AG09319 (cell line): ENCODE data around the gene WFDC10A.
"Not testable (repeated sequence)": the region's sequence is repeated elsewhere in the genome, so short reads cannot be mapped to it uniquely, and the experiment has no call there.

Experiments
- DNase-seq: peaks from one replicate; pipeline ENCODE4 v3.0.0-alpha.2; 2010; ENCODE audit warnings: low read depth; ENCODE audit errors: extremely low read depth
- CTCF ChIP-seq: IDR thresholded peaks from 2 replicates; pipeline ENCODE4 v1.5.1; 2011; ENCODE audit warnings: low read depth, mild to moderate bottlenecking, inconsistent platforms, low read length, moderate library complexity

WFDC10A gene

GRCh38 chr20:45626540-45626939 is 3.0 kb upstream of the WFDC10A start:
- no peak for TF ChIP-seq CTCF
- no peak for DNase-seq

GRCh38 chr20:45630371-45630770 is 832 bp downstream of the WFDC10A start:
- no peak for DNase-seq
- no peak for TF ChIP-seq CTCF

- DNase-seq = no peak
- TF ChIP-seq CTCF = no peak
Measured at GRCh38 chr20:45631184-45631583, 1.6 kb downstream of the WFDC10A start, which contains the start of gene WFDC9. Gene WFDC9, minus strand, starts transcription at chr20:45631284. Its CDS starts 21,103 bp downstream, at chr20:45610181.

DNA sequence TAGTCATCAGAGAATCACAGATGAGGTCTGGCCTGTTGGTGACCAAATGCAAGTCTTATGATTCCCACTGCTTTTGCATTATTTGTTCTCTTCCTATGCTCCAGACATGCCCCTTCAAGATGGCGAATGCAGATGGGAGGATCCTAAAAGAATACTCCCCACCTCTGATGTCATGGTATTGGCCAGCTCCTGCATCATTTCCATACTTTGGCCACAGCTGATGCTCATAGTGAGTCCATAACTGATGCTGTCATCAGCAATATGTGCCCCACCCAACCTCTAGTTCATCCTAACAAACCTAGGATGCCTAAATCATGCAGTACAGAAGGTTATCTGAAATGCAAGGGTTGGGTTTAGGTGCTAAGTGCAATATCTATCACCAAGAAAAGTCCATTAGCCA is 7.0 kb downstream of the WFDC10A start:
- DNase-seq = no peak
- TF ChIP-seq CTCF = no peak

DNA sequence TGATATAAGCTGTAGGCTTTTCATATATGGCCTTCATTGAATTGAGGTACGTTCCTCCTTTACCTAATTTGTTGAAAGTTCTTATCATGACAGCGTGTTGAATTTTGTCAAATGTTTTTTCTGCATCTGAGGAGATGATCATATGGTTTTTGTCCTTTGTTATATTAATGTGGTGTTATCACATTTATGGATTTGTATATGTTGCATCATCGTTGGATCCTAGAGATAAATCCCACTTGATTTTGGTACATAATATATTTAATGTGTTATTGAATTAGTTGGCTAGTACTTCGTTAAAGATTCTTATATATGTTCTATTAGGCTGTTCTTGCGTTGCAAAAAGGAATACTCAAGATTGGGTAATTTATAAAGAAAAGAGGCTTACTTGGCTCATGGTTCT is 10.1 kb downstream of the WFDC10A start:
- no peak for TF ChIP-seq CTCF
- no peak for DNase-seq

DNA sequence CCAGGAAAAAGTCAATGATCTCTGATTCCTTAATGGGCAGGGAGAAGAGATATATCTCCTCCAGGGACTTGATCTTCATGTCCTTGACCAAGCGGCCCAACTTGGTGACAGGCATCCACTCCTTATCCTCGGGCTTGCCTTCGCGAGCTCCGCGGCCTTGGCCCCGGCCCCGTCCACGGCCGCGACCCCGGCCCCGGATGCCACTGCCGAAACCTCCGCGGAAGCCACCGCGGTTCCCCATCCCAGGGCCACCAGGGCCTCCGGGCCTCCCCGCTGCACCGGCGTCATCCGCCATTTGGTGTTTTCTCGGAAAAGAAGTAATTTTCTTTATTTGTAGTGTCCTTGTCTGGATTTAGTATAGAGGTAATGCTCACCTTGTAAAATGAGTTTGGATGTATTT is 11.5 kb downstream of the WFDC10A start:
- not testable (repeated sequence) for DNase-seq

DNA sequence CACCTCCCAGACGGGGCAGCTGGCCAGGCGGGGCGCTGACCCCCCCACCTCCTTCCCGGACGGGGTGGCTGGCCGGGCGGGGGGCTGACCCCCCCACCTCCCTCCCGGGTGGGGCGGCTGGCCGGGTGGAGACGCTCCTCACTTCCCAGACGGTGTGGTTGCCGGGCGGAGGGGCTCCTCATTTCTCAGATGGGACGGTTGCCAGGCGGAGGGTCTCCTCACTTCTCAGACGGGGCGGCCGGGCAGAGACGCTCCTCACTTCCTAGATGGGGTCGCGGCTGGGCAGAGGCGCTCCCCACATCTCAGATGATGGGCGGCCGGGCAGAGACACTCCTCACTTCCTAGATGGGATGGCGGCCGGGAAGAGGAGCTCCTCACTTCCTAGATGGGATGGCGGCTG is 16.3 kb downstream of the WFDC10A start:
- not testable (repeated sequence) for DNase-seq

DNA sequence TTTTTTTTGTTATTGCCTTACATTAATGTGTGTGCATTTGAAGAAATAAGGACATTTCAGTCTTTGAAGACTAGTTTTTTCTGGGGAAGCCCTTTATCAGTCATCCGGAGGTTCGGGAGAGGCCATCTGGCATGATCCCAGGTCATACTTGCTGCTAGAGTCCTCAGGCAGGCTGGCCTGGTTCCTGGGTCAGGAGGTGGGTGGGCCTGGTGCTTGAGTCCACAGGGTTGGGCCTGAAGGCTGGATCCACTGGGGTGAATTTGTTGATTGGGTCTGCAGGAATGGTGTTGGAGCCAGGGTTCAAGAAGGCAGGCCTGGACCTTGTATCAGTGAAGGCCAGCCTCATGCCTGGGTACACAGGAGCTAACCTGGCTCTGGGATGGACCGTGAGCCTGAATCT is 17.3 kb downstream of the WFDC10A start:
- no peak for TF ChIP-seq CTCF
- DNase-seq = no peak

DNA sequence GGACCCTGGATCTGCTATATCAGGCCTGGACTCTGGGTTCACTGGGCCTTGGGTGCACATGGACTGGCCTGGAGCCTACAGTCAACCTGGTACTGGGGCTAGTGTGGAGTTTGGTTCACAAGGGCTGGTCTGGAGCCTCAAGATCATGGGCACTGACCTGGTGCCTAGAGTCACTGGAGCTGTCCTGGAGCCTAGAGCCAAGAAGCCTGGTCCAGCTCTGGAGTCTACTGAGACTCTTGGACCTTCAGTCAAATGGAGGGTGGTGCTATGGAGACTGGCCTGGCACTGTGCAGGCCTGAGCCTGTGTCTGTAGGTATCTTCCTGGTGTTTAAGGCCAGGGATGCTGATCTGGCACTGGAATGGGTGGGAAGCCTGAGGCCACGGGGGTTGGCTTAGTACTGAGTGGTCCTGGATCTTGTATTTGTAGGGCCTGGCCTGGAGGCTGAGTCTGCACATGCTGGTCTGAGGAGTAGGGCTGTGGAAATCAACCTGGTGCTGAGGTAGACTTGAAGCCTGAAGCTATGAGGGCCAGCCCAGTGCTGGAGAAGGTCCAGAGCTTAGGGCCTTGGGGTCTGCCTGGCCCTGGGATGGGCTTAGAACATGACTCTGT is 18.0 kb downstream of the WFDC10A start:
- no peak for TF ChIP-seq CTCF
- no peak for DNase-seq
